Measurements from ENCODE around the gene MINPP1. TPM values are rescaled to one million over a fixed set of nuclear protein-coding genes. Genes with fewer than 3 reads are reported as not detected.
"Not testable (repeated sequence)": the region's sequence is repeated elsewhere in the genome, so short reads cannot be mapped to it uniquely, and the experiment has no call there.

Gene MINPP1
- total and polyA plus RNA-seq, 4 donors, result 19.1 to 111 (median 24.6) TPM

DNA sequence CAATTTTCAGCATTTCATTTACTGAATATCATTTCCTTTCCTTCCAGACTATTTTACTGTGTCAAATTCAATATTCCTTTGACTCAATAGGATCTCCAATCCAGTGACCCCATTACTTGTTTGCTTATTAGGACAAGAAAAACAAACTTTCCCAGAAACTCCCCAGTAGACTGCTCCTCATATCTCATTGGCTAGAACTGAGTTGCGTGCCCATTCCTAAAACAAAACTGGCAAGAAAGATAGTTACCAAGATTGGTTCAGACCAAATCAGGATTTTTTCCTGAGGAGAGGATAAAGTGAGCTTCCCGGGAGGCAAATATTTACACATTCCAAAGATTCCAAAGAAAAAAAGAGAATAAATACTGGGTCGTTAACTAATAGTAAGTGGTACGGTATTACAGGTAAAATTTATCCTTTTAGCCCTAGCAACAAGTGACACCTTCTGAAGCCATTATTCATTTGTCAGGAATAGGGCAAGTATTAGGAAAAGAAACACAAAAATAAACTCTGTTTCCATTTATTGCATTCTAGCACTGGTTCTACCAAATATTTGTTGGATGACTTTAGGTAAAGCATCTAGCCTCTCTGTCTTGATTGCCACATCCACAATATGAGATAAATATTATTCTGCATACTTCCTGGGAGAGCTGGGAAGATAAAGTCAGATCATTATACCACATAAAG lies 6.4 kb upstream of the MINPP1 start:
- H3K4me3 ChIP-seq (ENCODE audit: low read depth in 1 of 3, low read length in 3 of 3); DNase-seq (ENCODE audit: low spot score); H3K27me3 ChIP-seq (ENCODE audit: control insufficient read depth in 4 of 4, insufficient read depth in 4 of 4, low read length in 3 of 4); H3K36me3 ChIP-seq (ENCODE audit: control insufficient read depth in 4 of 4, insufficient read depth in 3 of 4, low read depth in 1 of 4, low read length in 3 of 4); H3K9me3 ChIP-seq (ENCODE audit: control insufficient read depth in 4 of 4, low read length in 3 of 4); H3K9ac ChIP-seq (ENCODE audit: low read depth in 1 of 2, low read length in 2 of 2); H3K27ac ChIP-seq (ENCODE audit: low read depth in 1 of 2, low read length in 2 of 2): not testable (repeated sequence)
- peak; percentile 19 for TF ChIP-seq SP1 (IDR thresholded peaks at IDR 0.05)
- peak in 1 of 2 donors; percentile 6 for TF ChIP-seq HNF4A (conservative IDR thresholded peaks at IDR 0.05)
- no CpG with 5 or more reads among the region's 4 CpGs for WGBS
- peaks cover 0 to 14% (median 10%) of the 10 kb centered on the region in 4 donors for H3K4me1 ChIP-seq (ENCODE audit: control insufficient read depth in 4 of 4, insufficient read depth in 4 of 4, low read length in 3 of 4)

DNA sequence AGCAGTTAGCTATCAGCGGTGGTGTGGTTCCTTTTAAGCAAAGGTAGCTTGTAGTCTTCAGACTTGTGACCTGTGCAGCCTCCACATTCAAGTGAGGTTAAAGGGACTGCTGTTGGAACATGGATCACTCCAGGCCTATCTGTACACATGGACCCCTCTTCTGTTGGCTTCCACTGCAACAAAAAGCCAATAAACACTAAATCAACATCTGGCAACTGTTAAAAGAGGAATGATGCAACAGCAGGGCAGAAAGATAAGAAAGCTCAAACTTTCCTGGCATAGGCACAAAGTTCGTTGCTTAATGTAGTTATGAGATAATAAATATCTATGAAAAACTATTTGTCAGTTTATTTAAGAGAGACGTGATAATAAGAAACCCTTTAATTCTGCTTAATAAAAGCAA lies 4.0 kb upstream of the MINPP1 start:
- TF ChIP-seq RXRA (IDR thresholded peaks at IDR 0.05) (peak; percentile 75 to 88), FOXA2 (IDR thresholded peaks at IDR 0.05) (peak; percentile 96), HNF4G (IDR thresholded peaks at IDR 0.05) (peak; percentile 56), JUND (IDR thresholded peaks at IDR 0.05) (peak; percentile 80 to 90), HNF4A (conservative IDR thresholded peaks at IDR 0.05) (peak; percentile 86 to 88), YY1 (IDR thresholded peaks at IDR 0.05) (peak; percentile 84), TAF1 (conservative IDR thresholded peaks at IDR 0.05) (peak; percentile 55), GABPA (IDR thresholded peaks at IDR 0.05 in 1 of 2, conservative IDR thresholded peaks at IDR 0.05 in 1 of 2) (peak in 1 of 2 donors; percentile 48), NR2F2 (IDR thresholded peaks at IDR 0.05) (no peak), EGR1 (IDR thresholded peaks at IDR 0.05; ENCODE audit: low read depth in 2 of 2) (peak in 1 of 2 donors; percentile 66), FOXA1 (IDR thresholded peaks at IDR 0.05) (peak; percentile 99), SP1 (IDR thresholded peaks at IDR 0.05) (peak; percentile 89), RAD21 (IDR thresholded peaks at IDR 0.05) (peak; percentile 34 to 49)
- TF ChIP-seq, protein P1, sequence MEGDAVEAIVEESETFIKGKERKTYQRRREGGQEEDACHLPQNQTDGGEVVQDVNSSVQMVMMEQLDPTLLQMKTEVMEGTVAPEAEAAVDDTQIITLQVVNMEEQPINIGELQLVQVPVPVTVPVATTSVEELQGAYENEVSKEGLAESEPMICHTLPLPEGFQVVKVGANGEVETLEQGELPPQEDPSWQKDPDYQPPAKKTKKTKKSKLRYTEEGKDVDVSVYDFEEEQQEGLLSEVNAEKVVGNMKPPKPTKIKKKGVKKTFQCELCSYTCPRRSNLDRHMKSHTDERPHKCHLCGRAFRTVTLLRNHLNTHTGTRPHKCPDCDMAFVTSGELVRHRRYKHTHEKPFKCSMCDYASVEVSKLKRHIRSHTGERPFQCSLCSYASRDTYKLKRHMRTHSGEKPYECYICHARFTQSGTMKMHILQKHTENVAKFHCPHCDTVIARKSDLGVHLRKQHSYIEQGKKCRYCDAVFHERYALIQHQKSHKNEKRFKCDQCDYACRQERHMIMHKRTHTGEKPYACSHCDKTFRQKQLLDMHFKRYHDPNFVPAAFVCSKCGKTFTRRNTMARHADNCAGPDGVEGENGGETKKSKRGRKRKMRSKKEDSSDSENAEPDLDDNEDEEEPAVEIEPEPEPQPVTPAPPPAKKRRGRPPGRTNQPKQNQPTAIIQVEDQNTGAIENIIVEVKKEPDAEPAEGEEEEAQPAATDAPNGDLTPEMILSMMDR (IDR thresholded peaks at IDR 0.05; ENCODE audit: low read depth, low read length, missing input control), result no peak
- TF ChIP-seq, protein P2, sequence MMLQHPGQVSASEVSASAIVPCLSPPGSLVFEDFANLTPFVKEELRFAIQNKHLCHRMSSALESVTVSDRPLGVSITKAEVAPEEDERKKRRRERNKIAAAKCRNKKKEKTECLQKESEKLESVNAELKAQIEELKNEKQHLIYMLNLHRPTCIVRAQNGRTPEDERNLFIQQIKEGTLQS (IDR thresholded peaks at IDR 0.05), result peak; percentile 94
- TF ChIP-seq, protein P3, sequence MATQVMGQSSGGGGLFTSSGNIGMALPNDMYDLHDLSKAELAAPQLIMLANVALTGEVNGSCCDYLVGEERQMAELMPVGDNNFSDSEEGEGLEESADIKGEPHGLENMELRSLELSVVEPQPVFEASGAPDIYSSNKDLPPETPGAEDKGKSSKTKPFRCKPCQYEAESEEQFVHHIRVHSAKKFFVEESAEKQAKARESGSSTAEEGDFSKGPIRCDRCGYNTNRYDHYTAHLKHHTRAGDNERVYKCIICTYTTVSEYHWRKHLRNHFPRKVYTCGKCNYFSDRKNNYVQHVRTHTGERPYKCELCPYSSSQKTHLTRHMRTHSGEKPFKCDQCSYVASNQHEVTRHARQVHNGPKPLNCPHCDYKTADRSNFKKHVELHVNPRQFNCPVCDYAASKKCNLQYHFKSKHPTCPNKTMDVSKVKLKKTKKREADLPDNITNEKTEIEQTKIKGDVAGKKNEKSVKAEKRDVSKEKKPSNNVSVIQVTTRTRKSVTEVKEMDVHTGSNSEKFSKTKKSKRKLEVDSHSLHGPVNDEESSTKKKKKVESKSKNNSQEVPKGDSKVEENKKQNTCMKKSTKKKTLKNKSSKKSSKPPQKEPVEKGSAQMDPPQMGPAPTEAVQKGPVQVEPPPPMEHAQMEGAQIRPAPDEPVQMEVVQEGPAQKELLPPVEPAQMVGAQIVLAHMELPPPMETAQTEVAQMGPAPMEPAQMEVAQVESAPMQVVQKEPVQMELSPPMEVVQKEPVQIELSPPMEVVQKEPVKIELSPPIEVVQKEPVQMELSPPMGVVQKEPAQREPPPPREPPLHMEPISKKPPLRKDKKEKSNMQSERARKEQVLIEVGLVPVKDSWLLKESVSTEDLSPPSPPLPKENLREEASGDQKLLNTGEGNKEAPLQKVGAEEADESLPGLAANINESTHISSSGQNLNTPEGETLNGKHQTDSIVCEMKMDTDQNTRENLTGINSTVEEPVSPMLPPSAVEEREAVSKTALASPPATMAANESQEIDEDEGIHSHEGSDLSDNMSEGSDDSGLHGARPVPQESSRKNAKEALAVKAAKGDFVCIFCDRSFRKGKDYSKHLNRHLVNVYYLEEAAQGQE (IDR thresholded peaks at IDR 0.05), result peak; percentile 80
- TF ChIP-seq, protein P4, sequence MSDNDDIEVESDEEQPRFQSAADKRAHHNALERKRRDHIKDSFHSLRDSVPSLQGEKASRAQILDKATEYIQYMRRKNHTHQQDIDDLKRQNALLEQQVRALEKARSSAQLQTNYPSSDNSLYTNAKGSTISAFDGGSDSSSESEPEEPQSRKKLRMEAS (IDR thresholded peaks at IDR 0.05), result peak; percentile 80
- TF ChIP-seq, protein P5, sequence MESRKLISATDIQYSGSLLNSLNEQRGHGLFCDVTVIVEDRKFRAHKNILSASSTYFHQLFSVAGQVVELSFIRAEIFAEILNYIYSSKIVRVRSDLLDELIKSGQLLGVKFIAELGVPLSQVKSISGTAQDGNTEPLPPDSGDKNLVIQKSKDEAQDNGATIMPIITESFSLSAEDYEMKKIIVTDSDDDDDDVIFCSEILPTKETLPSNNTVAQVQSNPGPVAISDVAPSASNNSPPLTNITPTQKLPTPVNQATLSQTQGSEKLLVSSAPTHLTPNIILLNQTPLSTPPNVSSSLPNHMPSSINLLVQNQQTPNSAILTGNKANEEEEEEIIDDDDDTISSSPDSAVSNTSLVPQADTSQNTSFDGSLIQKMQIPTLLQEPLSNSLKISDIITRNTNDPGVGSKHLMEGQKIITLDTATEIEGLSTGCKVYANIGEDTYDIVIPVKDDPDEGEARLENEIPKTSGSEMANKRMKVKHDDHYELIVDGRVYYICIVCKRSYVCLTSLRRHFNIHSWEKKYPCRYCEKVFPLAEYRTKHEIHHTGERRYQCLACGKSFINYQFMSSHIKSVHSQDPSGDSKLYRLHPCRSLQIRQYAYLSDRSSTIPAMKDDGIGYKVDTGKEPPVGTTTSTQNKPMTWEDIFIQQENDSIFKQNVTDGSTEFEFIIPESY (IDR thresholded peaks at IDR 0.05), result peak; percentile 89
- peak; percentile 62 for DNase-seq (ENCODE audit: low spot score)
- H3K9ac ChIP-seq (ENCODE audit: low read depth in 1 of 2, low read length in 2 of 2), result peak overlapping the region in 1 of 2 donors; percentile 3

More for the DNA sequence above, 4.0 kb upstream of the MINPP1 start:
- WGBS, result 16% methylated on average over 3 of the region's 3 CpGs
- peak overlapping the region; percentile 19 to 79 for H3K27ac ChIP-seq (ENCODE audit: low read depth in 1 of 2, low read length in 2 of 2)
- no peaks in the 10 kb centered on the region for H3K36me3 ChIP-seq (ENCODE audit: control insufficient read depth in 4 of 4, insufficient read depth in 3 of 4, low read depth in 1 of 4, low read length in 3 of 4)
- H3K4me3 ChIP-seq (ENCODE audit: low read depth in 1 of 3, low read length in 3 of 3), result no peak overlapping the region
- no peaks in the 10 kb centered on the region for H3K27me3 ChIP-seq (ENCODE audit: control insufficient read depth in 4 of 4, insufficient read depth in 4 of 4, low read length in 3 of 4)
- H3K9me3 ChIP-seq (ENCODE audit: control insufficient read depth in 4 of 4, low read length in 3 of 4), result no peaks in the 10 kb centered on the region
- peaks cover 0 to 24% (median 19%) of the 10 kb centered on the region in 4 donors for H3K4me1 ChIP-seq (ENCODE audit: control insufficient read depth in 4 of 4, insufficient read depth in 4 of 4, low read length in 3 of 4)

Measured in liver (tissue), 9 donors.